ENCODE data around the gene MAPK1IP1L.
A peak's percentile ranks its signal among the peaks of the same experiment; 100 is the strongest.

The MAPK1IP1L gene

GRCh38 chr14:55098561-55098898, 47.1 kb downstream of the MAPK1IP1L start:
- DNase-seq, result no peak

DNA sequence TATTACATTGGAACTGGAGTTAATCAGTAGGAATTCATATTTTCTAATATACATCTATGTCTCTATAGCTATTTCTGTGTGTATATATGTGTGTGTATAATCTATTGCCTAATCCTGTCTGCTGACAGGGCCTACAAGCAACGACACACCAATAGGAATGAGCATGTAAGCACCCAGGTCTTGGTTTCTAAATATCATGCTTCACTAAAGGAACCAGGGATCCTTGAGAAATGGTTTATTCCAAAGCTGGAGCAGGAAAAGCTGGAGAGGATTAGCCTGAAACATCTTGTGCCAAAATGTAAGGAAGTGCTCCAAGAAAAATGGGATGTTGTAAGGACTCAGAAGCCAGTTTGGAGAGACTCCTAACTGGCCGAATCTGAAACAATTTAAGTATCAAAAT, 48.3 kb downstream of the MAPK1IP1L start:
- no peak for DNase-seq

GRCh38 chr14:55101698-55102097, 50.3 kb downstream of the MAPK1IP1L start:
- DNase-seq, result no peak

DNA sequence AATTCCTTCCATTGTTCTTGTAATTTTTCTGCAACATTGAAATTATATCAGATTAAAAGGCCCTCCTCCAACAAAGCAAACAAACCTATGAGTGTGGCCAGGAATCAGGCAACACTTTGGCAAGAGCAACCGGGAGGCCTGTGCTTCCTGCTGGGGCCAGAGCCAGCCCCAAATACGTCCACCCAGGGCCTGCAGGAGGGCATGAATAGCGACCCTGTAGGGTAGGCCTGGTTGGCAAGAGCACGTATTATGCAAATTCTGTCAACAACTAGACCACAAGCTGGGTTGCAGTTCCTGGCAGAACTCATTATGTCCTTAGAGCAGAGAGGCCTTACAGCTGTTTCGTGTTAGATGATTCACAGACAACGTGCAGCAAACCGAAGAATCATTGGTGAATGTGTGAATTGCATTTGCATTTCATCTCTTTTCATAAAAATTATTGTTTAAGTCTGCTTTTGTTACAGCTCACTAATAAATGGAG, 50.7 kb downstream of the MAPK1IP1L start:
- DNase-seq, result peak; percentile 94

DNA sequence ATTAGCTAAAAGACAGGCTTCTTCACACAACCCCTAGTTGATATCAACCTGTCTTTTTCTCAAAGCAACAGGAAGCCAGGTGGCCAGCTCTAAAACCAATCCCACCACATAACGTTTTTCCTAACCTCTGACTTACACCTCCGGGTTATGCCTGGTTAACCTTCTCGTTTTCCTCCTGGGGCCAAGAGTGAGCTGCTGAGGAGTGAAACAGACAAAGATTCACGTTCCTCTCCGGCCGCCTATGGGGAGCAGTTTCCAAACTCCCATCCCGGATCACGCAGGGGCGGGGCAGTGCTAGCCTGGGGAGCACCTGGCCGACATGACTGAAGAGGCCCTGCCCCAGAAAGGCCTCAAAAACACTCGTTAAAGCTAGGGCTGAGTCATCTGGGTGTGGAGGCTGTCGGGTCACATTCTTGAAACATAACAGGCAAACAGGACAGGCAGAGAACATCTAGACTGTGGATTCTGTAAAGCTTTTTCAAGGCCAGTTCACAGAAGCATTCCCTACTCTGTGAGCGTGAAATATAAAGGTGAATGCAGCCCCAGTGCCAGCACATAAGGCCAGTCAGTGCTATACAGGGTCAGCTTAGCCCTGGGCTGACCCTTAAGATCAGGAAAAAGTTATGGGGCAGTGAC, 51.7 kb downstream of the MAPK1IP1L start:
- DNase-seq, result peak; percentile 53

DNA sequence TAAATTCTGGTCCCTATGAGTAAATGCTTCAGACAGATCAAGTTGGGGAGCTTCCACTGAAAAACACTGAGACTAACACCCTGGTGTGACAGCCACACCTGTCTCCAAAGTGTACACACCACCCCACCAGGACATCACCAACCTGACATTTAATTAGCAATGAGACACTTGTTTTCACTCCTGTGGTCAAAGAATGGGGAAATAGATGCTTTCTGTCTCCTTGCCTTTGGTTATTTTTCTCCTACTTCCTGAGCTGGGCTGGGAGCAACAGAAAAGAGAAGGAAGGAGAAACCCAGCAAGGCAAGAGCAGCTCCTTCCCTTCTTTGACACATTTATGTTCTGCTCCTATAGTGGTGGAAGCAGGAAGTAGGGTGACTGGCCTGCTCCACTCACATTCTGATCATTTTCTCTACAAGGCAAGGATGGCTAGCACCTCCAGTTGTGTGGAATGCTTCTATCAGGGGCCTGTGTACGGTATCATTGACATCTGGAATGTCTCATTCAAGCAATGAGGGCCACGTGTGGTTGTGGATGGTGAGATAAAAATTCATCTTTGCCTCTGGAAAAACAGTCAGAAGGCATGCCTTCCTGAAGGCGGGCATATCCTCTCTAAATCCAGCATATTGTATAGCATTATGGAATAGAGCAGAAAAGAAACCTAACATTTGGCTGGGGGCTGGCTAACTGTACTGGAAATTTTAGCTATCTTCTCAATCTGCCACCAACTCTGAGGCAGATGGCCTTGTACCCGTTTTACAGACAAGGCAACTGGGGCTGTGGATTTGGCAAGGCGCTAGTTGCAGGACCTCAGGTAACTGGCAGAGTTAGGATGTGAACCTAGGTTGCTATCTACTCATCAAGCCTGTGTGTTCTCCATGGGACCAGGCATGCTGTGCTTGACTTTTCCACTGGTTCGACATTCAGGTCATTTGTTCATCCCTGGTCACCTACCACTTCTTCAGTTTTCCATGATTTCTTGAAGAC, 52.8 kb downstream of the MAPK1IP1L start:
- DNase-seq, result peak; percentile 74

- DNase-seq, result no peak
Measured at GRCh38 chr14:55105991-55106390, 54.5 kb downstream of the MAPK1IP1L start.

GRCh38 chr14:55107766-55108554, 56.5 kb downstream of the MAPK1IP1L start:
- DNase-seq, result peak; percentile 74

DNA sequence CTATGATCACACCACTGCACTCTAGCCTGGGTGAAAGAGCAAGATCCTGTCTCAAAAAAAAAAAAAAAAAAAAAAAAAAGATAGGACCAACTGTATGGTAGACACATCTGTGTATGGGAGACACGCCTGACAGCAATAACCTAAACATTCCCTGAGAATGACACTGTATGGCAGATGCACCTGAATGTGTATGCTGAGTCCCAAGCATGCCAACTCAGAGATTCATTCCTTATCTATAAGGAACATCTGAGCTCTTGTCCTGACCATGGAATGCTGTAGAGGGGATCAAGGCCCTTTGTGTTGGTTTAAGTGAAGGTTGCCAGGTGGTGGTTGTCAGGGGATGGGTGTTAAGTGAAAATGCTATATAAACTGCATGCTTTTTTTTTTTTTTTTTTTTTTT, 58.4 kb downstream of the MAPK1IP1L start:
- no peak for DNase-seq

DNA sequence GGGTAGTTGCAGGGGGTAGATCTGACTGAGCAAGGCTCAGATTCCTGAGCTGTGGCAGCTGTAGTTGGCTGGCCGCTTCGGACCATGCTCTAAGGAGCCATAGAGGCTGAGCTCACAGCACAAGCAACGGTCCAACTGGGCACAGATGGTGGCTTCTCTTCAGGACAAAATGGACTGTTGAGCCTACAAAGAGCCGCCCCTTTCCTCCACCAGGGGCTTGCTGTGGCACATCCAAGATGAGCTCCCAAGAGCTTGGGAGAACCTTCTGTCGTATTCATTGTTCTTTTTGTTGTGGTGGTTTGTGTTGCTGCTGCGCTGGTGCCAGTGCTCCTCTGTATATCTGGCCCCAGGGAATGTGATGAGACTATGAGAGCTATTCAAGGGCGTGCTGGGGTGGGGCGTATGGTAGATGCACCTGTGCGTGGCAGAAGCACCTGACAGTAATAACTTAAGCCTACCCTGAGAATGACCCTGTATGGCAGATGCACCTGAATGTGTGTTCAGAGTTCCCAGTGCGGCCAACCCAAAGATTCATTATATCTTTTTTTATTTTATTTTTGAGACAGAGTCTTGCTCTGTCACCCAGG, 59.8 kb downstream of the MAPK1IP1L start:
- no peak for DNase-seq

DNA sequence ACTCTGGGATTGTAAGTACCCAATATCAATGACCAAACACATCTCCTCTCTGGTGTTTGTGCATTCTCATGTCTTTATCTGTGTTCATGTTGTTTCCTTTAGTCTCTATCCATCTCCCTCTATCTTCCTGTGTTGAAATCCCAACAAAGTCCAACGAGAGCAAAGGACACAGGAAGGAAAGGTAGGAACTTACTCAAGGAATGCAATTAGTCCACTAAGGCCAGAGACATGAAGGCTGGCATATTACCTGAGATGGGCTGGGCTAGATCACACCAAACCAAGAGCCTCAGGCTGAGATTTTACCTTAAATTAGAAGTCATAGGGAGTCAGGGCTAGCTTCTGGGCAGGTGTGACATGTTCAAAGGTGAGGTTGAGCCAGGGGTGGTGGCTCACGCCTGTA, 63.3 kb downstream of the MAPK1IP1L start:
- DNase-seq, result no peak

DNA sequence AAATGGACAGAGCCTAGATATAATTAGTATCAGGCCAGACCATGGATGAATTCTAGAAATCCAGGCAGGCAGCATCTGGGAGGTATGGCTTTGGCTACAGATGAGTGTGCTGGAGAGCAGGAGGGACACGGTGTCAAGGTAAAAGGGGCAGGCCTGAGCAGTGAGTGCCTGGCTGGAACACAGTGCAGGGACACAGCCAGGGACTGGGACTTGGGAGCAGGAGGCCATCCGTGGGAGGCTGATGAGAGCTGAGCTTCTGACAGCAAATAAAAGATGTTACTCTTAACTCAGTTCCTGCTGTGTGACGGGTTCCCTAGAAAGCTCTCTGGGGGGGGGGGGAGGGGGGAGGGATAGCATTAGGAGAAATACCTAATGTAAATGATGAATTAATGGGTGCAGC, 64.0 kb downstream of the MAPK1IP1L start:
- no peak for DNase-seq

DNA sequence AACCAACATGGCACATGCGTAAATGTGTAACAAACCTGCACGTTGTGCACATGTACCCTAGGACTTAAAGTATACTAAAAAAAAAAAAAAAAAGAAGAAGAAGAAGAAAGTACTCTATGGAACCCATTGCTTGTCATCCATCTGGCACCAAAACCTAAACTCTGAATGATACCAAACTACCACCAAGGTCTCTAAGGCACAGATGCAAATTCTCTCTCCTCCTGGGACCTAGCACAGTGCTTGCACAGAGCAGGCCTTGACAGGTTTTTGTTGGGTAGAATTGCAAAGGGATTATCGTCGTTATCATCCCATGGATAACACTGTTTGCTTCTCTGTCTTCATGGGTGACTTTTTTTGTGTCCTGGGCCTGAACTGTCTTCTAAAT, 64.4 kb downstream of the MAPK1IP1L start:
- DNase-seq, result no peak

GRCh38 chr14:55116246-55117030, 65.0 kb downstream of the MAPK1IP1L start:
- peak; percentile 70 for DNase-seq

GRCh38 chr14:55117803-55118441, 66.5 kb downstream of the MAPK1IP1L start:
- DNase-seq, result peak; percentile 95

DNA sequence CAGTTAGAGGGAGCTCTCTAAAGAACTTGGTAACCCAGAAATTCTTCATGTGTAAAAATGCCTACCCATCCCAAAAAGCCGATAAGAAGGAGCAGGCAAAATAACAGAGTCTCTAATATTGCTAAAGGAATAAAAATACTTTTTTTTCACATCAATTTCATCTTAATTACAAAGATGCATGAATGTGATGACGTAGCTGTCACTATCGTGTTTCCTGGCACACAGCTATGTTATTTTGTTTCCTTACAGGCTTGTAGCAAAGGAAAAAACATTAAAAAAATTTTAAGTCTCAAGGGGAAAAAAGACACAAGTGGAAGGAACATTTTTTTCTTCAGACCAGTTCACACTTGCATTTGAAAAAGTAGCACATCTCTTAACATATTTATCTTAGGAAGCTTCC, 67.3 kb downstream of the MAPK1IP1L start:
- no peak for DNase-seq
